Measurements from ENCODE around the gene CGREF1.

- TF ChIP-seq, protein P1, sequence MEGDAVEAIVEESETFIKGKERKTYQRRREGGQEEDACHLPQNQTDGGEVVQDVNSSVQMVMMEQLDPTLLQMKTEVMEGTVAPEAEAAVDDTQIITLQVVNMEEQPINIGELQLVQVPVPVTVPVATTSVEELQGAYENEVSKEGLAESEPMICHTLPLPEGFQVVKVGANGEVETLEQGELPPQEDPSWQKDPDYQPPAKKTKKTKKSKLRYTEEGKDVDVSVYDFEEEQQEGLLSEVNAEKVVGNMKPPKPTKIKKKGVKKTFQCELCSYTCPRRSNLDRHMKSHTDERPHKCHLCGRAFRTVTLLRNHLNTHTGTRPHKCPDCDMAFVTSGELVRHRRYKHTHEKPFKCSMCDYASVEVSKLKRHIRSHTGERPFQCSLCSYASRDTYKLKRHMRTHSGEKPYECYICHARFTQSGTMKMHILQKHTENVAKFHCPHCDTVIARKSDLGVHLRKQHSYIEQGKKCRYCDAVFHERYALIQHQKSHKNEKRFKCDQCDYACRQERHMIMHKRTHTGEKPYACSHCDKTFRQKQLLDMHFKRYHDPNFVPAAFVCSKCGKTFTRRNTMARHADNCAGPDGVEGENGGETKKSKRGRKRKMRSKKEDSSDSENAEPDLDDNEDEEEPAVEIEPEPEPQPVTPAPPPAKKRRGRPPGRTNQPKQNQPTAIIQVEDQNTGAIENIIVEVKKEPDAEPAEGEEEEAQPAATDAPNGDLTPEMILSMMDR (IDR thresholded peaks at IDR 0.05; ENCODE audit: low read depth, low read length, poor library complexity, severe bottlenecking) = no peak
- TF ChIP-seq EZH2phosphoT487 (IDR thresholded peaks at IDR 0.05; ENCODE audit: borderline replicate concordance, low read length) = no peak
Measured at GRCh38 chr2:27143285-27143684, 24.4 kb upstream of the CGREF1 start.
